HUDEP-2 (cell line): ENCODE results near the gene ATP6V0B.

Source experiments
- DNase-seq, 76 experiments: peaks; one replicate each; lab custom pipeline; 2025; ENCODE audit not compliant: unreplicated experiment in 76 of 76; lab: John Stamatoyannopoulos, UW

Gene ATP6V0B

GRCh38 chr1:43974443-43975248 is at the start of gene ATP6V0B:
Gene ATP6V0B (plus strand): TSS chr1:43974960. CDS start chr1:43975041, 81 bp downstream.
- peak in 75 of 76 experiments; percentile 44 to 96 (median 90) for DNase-seq

- no peak for DNase-seq
Observed at GRCh38 chr1:43925846-43926245, 48.9 kb upstream of the ATP6V0B start.

- DNase-seq, result peak in 5 of 76 experiments; percentile 4 to 12 (median 9)
Observed at GRCh38 chr1:43930168-43930948, 44.4 kb upstream of the ATP6V0B start.

DNA sequence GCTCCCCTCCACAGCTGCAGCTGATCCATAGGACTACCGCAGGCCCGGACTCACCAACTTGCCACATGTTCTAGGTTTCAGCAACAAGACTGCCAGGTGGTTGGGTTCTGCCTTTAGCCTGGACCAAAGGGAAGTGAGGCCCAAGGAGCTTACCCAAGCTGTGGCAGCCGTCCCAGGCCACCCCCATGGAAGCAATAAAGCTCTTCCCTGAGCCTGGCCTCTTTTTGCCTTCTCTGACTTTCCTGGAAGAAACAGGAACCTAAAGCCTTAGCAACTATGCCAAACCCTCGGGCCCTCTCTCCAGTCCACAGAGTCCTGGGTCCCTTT is 43.8 kb upstream of the ATP6V0B start:
- DNase-seq, result no peak

DNA sequence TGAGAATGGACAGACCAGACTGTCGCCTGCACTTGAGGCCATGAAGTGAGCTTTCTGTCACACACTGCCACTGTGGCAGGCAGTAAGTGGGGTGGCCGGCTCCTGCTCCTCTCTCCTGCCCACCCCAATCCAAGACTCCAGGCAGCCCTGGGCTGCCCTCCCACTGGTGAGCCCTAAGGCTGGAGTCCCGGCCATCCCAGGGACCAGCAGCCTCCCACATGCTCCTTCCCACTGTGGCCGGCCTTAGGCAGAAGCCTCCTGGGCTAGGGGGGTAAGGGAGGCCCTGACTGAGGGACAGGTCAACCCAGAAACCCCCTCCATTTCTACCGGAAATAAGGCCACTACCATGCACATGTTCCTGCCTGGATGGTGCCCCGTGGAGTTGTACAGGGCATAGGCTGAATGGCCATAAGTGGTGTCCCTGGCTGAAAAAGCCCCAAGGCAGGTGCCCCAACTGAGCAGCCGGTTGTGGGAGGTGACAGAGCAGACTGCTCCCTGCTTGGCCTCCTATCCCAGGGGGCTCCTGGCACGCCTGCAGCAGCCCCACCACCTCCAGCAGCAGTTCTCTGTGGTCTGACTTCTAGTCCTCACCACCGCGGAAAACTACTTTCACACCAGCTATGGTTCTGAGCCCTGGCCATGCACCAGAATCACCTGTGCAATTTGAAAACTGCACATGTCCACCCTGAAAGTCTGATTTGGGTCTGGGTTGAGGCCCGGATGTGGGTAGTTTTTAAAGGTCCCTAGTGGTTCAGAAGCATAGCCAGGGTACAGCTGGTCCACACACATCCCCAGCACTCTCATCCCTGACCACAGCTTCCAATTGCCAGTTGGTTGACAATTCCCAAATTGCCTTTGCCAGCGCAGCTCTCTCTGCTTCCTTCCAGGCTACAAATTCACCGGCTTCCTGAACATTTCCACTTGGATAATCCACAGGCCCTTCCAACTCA is 42.8 kb upstream of the ATP6V0B start:
- DNase-seq, result no peak

GRCh38 chr1:43932786-43933385 is 41.9 kb upstream of the ATP6V0B start:
- no peak for DNase-seq

DNA sequence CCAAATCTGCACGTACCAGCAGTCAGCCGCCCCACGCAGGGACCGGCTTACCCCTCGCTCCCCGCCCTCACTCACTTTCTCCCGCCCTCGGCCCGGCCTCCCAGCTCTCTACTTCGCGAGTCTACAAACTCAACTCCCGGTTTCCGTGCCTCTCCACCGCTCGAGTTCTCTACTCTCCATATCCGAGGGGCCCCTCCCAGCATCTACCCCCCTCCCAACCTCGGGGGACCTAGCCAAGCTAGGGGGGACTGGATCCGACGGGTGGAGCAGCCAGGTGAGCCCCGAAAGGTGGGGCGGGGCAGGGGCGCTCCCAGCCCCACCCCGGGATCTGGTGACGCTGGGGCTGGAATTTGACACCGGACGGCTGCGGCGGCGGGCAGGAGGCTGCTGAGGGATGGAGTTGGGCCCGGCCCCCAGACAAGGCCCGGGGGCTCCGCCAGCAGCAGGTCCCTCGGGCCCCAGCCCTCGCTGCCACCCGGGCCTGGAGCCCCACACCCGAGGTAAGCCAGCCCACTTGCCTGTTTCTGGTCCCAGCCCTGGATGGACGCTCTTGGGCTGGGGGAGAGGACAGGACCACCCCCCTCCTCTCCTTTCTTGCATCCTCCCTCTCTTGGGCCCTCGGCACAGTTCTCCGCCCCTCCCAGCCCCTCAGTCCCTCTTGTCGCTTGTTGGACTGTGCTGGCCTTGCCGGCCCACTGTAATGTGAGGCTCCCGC is 41.2 kb upstream of the ATP6V0B start, which contains the start of gene ARTN:
Gene ARTN, plus strand, starts transcription at position 416 of the 715 bp plus-strand sequence. CDS start 1,856 bp downstream, outside the sequence.
- DNase-seq, result no peak

GRCh38 chr1:43934101-43934985 is 40.4 kb upstream of the ATP6V0B start:
- DNase-seq, result peak in 58 of 76 experiments; percentile 8 to 76 (median 48)

DNA sequence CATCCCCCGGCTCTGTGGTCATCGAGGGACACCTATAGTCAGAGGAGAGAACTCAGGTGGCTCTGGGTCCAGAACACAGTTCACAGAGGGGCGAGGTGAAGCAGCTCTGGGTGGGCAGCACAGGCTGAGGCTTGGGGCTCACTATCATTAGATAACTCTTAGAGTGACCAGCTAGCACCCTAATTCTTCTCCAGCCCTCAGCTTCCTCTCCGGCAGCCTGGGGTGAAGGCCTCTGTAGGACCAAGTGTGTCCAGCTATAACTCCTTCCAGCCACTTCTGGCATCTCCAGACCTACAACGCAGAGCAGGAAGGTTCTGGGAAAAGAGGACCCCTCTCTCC is 39.8 kb upstream of the ATP6V0B start:
- peak in 2 of 76 experiments; percentile 14 to 23 for DNase-seq

- DNase-seq, result no peak
Observed at GRCh38 chr1:43935711-43936427, 38.9 kb upstream of the ATP6V0B start.

DNA sequence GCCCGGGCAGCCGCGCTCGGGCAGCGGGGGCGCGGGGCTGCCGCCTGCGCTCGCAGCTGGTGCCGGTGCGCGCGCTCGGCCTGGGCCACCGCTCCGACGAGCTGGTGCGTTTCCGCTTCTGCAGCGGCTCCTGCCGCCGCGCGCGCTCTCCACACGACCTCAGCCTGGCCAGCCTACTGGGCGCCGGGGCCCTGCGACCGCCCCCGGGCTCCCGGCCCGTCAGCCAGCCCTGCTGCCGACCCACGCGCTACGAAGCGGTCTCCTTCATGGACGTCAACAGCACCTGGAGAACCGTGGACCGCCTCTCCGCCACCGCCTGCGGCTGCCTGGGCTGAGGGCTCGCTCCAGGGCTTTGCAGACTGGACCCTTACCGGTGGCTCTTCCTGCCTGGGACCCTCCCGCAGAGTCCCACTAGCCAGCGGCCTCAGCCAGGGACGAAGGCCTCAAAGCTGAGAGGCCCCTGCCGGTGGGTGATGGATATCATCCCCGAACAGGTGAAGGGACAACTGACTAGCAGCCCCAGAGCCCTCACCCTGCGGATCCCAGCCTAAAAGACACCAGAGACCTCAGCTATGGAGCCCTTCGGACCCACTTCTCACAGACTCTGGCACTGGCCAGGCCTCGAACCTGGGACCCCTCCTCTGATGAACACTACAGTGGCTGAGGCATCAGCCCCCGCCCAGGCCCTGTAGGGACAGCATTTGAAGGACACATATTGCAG is 38.2 kb upstream of the ATP6V0B start:
- DNase-seq, result no peak

GRCh38 chr1:43937179-43937865 is 37.4 kb upstream of the ATP6V0B start:
- DNase-seq, result no peak

DNA sequence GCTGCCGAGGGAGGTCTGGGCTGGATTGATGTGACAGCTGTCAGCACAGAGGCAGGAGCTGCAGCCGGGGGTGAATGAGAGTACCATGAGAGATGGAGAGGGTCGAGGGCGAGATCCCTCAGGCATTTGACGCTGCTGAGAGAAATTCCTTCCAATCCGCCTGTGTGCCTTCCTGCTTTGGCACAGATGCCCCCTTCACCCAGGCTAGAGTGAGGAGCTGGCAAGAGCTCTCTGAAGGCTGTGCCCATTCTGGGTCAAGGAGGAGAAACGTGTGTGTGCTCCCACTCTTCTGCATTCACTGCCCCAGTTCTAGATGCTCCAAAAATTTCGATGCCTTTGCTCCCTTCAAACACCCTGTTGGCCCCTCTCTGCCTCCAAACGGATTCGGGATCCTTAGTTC is 36.4 kb upstream of the ATP6V0B start:
- no peak for DNase-seq

DNA sequence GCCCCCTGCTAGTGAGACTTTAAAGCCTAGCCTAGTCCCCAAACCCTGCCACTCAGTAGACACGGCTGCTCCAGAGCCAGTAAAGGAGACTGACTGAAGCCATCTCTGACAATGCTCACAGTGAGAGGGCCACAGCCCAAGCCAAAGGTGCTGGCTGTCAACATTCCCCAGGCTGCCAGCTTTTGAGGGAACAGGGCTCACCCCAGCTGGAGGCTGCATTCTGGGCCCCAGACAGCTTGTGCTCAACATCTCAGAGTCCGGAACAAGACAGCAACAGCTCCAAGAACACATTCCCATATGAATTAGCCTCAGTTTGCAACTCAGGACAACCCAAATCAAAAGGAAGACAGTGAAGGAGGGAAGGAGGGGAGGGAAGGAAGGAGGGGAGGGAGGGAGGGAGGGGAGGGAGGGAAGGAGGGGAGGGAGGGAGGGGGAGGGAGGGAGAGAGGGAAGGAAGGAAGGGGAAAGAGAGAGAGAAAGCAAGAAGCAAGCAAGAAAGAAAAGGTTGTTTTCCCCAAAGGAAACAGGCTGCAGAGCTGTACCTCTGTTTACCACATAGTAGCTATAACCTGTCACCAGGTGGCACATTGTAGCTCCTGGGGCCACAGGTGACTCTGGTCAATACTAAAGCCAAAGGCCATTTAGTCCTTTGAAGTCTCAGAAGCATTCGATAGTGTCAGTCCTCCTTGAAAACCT is 35.7 kb upstream of the ATP6V0B start:
- no peak for DNase-seq

DNA sequence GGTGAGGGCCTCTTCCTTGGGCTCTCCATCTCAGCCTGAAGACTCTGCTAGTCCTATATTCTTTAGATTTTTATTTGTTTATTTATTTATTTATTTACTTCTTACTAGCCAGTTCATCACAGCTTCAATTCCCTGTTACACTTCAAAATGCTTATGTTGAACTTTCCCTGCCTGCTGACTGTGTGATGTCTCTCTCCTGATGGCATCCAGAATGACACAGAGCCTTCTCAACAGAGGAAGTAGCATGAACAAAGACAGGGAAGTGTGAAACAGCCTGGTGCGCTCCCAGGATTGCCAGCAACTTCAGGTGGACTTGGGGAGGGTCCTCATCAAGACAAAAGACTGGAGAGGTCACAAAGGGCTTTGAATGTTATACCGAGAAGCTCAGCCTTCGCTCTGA is 32.3 kb upstream of the ATP6V0B start:
- no peak for DNase-seq

DNA sequence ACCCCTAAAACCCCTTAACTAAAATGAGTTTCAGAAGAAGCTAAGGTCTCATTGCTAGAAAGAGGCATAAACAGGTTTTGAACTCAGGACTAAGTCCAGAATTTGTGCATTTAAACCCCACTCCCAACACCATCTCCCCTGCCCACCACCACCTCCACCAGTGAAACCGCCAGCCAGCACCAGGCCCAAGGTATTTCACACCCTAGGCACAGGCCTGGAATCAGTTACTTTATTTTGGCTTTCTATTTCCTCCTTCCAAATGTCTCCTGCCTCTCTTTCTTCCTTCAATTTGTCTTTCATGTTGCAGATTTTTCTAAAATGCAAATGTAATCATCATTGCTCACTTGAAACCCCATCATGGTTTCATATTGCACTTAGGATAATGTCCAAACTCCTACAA is 29.9 kb upstream of the ATP6V0B start:
- no peak for DNase-seq
